HG03439 (cell line): ENCODE data around the gene ACTN4.

Experiments
- ATAC-seq: cut with Tn5 transposase; IDR thresholded peaks from one replicate; pipeline ENCODE4 v1.9.1; 2021; ENCODE audit warnings: mild to moderate bottlenecking, moderate library complexity; ENCODE audit not compliant: unreplicated experiment

The ACTN4 gene

DNA sequence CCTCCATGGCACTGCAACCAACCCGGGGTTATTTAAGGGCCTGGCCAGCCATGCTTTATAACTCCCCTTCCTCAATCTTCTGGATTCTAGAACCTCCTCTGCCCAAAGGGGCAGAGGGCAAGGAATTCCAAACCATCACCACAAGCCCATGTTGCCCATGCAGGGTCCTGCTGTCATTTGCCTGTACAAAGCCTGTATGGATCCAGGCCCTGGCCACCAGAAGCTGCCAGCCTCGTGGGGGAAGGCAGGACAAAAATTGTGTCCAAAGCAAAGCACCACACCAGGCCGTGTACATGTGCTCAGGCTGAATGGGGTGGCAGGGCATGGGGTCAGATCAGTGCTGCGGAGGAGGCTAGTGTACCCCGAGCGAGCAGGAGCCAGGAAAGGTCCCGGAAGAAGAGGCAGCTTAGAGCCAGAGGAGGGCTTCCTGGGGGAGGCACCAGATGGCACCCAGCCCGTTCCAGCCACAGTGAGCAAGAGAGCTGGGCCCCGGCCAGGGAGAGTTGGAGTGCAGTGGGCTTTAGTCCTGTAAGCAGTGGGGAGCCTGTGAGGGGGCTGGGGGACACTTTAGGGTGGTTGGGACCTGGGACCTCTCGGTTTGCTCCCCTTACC, 61.1 kb downstream of the ACTN4 start:
- ATAC-seq, result no peak

DNA sequence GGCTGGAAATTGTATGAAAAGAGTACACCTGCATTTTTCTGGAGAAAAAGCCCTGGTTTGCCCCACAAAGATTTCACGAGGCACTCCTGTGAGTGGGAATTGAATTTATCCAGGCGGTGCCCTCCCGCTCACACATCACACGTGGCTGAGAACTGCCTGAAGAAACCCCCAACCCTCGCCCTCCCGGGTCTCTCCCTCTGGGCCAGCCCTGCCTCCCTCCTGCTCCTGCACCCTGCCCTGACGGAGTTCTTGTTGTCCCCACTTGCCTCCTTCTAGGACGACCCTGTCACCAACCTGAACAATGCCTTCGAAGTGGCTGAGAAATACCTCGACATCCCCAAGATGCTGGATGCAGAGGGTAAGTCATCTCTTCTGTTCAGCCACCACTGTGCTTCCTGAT, 61.7 kb downstream of the ACTN4 start:
- ATAC-seq, result no peak

DNA sequence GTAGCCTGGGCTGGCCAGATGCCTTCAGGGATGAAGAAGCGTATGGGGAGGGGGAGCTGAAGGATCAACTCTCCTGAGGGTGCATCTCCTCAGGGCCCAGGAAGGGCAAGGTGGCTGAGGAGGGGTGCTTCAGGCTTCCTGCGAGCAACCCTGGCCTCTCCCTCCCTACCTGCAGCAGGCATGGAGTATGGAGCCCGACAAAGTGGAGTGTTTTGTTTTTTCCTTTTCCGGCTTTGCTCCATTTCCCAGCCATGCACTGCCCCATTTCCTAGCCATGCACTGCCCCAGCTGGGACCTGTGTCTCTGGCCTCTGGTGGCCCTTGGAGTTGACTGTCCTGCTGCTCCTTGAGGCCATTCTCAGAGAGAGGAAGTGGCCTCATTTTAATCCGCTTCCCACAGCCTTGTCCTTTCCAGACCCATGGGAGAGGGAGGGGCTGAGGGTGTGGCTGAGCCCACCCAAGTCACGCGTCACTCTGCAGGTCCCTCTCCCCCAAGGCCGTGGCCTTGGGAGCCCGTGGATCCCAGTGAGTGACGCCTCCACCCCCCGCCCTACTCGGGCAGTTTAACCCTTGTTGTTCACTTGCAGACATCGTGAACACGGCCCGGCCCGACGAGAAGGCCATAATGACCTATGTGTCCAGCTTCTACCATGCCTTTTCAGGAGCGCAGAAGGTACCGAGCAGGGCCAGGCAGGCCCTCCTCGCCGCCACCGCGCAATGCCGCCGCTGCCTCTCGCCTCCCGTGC, 62.4 kb downstream of the ACTN4 start:
- ATAC-seq, result no peak

DNA sequence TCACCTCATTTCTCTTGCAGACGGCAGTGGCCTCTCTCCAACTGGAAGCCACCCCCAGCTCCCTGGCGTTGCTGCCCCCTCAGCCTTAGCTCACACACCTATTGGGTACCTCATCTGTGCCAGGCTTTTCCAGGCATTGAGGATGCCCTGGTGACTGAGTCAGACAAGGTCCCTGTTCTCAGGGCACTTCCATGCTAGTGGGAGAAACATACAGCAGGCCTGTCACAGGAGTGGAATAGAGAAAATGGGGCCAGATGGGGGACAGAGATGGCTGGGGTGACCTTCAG, 62.9 kb downstream of the ACTN4 start:
- ATAC-seq, result no peak

DNA sequence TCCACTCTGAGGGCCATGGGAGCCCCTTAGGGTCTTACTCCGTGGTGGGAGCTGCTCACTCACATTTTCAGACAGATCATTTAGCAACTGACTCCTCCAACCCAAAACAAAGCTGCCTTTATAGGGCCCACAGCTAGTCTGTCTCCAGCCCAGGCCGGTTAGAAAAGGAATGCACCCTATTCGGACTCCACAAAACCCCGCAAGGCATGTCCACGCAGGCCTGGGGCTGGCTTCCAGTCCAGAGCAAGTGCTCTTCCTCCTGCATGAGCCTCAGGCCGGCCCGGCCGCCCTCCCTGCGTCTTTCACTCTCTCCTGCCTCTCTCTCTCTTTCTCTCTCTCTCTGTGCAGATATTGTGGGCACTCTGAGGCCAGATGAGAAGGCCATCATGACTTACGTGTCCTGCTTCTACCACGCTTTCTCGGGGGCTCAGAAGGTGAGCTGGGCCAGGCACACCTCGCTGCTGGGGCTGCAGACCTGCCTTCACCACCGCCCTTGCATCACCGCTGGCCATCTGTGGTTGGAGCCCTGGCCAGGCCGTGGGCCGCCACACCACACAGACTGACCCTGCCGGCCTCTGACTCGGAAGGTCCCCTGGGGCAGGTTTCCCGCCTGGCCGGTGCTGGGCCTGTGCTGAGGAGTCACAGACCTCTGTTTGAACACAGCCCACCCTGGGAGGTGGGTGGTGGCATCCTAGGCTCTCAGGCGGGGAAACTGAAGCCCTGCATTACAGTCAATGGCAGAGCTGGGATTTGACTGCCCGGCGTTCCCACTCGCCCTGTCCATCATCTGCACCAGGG, 63.7 kb downstream of the ACTN4 start:
- no peak for ATAC-seq

DNA sequence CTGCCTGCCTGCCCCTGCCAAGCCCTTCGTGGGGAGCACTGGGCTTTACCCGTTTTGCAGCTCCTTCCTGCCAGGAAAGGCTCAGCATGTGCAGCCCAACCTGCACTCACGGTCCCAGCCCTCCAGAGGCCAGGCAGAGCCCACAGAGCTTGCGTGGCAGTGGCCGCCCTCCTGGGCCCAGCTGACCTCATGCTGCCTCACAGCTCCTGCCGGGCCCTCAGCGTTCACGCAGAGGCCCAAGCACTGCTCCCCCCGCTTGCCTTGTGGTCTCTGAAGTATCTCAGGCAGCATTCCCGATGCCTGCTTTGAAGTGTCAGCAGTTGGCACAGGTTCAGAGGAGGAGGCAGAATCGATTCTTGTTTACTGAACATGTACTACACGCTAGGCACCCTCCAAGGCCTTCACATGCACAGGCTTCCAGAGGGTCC, 64.3 kb downstream of the ACTN4 start:
- ATAC-seq, result no peak

DNA sequence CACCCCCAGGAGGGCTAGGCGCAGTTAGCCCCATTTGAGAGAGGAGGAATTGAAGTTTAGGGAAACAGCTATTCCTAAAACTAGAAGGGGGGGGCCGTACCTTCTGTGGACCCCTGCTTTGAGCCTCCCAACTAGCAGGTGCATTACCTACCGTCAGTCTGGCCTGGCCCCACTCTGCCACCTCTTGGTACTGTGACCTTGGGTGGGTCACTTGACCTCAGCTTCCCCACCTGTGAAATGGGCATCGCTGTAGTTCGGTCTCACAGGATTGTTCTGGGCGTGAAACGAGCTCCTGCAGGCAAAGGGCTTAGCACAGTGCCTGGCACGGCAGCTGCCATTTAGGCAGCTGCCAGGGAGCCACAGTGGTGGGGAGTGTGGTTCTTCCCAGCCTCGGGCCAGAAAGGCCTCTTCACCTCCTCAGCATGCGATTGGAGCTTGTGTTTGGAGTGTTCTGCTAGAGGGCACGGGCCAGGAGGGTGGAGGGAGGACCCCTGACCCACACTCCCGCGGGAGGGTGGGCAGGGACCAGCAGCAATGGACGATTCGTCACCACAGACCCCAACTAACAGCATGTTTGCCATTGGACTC, 64.8 kb downstream of the ACTN4 start:
- ATAC-seq, result no peak

DNA sequence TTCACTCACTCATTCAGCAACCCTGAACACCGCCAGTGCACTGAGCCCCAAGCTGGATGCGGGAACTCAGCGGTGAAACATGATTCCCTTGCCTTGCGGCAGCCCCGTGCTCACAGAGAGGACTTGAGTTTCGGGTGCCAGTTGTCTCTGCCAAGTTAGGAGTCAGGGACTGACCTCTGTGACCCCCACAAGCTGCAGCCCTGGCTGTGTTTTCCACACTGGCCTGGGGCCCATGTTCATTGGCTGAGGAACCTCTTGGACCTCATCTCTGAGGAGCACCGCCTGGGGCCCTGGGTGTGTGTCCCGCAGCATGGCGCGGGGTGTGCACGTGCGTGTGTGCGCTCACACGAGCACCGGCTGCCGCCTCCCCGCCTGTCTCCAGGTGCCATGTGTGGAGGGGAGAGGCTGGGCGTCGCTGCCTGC, 65.8 kb downstream of the ACTN4 start:
- no peak for ATAC-seq

DNA sequence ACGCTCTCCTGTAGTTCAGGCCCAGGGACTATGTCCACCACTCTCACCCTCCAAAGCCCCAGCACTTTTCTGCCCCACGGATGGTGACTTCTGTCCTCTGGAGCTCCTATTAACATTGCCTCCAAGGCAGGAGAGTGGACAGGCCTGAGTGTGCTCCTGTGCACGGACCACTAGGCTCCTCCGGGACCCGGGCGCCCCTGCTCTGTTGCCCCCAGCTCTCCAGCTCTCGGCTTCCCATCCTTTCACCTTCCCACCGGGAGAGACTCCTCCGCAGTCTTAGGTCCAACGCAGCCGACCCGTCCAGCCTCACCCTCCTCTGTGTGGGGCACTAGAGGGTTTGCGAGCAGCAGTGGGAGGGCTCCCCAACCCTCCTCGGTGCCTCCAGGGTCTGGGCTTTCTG, 66.4 kb downstream of the ACTN4 start:
- no peak for ATAC-seq

DNA sequence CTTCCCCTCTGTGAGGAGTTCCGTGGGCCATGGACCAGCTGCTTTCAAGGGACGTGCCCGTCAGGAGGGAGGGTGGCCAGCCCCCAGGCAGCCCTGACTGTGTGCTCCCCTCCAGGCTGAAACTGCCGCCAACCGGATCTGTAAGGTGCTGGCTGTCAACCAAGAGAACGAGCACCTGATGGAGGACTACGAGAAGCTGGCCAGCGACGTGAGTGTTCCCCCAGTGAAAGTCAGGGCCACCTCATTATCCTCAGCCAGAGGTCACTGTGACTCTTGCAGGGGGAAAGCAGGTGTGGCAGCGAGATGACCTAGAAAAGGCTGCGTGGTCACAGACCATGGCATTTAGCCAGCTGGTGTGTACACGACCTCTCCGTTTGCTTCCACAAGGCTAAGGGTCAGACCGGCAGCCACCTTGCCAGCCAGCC, 66.9 kb downstream of the ACTN4 start:
- no peak for ATAC-seq

DNA sequence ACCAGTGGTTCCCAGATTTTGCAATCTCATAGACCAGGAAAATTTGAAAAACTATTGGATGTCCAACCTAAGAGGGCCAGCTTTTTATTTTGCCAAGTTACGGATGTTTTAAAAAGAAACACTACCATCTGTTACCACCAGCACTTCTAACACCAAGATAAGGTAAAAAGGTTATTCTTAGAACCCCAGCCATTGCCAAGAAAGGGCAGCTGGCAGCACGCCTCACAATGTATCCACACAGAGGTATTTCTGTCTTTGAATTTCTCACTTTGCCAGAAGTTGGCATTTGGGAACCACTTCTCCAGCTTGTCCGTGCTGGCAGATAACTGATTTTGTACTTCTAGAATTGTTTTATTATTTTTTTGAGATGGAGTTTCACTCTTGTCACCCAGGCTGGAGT, 68.1 kb downstream of the ACTN4 start:
- ATAC-seq, result no peak

DNA sequence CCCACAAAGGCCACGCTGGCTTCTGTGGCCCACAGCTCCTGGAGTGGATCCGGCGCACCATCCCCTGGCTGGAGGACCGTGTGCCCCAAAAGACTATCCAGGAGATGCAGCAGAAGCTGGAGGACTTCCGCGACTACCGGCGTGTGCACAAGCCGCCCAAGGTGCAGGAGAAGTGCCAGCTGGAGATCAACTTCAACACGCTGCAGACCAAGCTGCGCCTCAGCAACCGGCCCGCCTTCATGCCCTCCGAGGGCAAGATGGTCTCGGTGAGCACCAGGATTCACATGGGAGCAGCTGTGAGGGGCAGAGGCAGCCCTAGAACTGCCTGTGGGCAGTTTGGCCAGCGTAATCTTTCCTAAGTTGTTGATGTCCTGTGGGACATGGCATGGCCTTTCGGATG, 69.6 kb downstream of the ACTN4 start:
- ATAC-seq, result no peak

DNA sequence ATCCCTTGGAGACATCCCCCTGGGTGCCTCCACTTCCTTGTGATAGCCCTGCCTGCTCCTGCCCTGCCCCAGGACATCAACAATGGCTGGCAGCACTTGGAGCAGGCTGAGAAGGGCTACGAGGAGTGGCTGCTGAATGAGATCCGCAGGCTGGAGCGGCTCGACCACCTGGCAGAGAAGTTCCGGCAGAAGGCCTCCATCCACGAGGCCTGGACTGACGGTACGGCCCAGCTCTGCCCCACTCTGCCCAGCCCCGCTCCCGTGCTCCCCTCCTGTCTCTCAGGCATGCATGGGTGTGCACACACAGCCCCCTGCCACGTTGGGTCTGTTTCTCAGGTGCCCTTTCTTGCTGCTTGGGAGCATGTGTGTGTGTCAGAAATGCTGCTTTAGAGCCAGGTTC, 70.4 kb downstream of the ACTN4 start:
- ATAC-seq, result no peak

DNA sequence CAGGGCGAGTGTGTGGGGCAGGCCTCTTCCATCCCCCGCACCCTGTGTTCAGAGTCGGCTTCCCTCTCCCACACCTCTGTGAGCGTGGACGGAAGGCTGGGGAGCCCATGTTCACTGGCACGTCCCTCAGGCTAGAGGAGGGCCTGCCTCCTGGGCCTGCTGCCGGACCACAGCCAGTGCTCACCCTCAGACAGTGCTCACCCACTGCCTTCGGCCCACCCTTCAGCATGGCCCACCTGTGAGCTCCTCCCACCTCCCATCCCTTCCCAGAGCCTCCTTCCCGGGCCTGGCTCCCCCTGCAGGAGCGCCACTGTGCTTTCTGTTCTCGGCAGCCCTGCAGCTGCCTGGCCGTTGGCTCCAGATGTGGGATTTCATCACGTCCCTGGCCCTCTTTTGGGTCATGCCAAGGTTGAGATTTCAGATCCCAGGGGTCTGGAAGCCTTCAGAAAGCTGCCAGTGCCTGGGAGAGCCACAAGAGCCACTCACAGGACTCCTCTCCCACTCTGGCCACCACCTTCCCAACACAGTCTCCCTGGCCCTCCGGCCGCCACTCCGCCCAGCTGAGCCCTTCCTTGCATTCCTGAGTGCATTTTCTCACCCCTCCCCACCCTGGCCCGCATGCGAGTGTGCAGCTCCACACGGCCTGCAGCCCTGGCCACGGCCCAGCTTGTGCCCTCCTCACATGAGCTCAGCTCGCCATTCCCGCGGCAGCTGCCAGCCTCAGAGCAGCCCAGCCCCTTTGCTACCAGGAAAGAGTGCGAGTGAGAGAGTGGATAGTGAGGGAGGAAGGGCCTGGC, 71.5 kb downstream of the ACTN4 start:
- no peak for ATAC-seq

DNA sequence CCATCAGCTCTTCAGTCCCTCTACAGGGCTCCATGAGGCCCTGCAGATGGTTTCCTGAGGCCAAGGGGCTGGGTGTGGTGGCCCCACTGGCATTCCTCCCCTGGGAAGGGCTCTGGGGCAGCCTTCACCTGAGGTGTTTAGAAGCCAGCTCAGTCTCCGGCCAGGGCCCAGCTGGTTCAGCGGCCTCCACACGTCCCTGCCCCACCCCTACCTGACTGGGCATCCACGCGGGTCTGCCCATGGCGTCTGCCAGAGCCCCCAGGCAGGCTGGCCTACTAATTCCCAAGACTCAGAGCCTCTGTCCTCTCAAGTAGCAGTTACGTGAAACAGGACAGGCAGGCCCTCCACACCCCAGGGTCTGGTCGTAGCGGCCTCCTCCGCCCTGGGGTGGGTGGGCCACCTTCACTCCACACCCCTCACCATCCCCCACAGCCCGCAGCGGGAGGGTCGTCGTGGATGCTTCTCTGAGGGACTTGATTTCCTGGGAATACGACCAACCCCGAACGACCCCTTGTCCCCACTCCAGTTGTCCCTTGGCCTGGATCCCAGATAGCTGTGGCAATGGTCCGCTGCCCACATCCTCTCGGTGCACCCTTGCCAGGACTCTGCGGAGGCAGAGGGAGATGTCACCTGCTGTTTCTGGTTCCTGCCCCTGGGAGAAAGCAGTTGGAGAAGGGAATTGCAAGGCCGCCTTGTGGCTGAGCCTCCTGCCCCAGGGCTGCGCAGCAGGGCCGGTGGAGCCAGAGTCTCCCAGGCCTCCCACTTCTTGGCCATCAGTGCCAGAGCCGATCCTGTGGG, 72.5 kb downstream of the ACTN4 start:
- no peak for ATAC-seq

DNA sequence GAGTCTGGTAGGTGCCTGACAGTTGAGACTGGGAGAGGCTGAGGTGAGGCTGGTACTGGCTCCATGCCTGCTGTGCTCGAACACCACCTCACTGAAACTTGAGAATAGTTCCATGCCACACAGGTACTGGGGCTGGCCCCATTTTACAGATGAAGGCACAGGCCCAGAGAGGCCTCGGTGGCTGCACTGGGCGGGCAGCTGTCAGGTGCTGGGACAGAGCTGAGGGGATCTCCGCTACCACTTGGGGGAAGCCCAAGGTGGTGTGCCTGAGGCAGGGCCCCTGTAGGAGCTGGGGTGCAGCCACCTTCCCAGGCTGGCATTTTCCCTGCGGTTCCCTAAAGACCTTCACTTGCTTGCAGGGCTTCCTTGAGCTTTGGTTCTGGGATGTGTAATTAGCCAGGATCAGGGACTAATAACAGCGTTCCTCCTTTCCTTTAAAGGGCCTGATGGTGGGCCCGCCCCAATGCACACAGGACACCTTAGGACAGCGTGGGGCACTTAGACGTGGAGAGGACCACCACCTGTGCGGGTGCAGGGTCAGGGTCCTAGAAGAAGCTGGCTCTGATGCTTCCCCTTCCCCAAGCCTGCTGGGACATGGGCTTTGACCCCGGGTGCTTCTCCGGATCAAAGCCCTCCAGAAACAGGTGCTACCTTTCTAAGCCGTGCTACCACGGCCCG, 73.2 kb downstream of the ACTN4 start:
- ATAC-seq, result no peak

DNA sequence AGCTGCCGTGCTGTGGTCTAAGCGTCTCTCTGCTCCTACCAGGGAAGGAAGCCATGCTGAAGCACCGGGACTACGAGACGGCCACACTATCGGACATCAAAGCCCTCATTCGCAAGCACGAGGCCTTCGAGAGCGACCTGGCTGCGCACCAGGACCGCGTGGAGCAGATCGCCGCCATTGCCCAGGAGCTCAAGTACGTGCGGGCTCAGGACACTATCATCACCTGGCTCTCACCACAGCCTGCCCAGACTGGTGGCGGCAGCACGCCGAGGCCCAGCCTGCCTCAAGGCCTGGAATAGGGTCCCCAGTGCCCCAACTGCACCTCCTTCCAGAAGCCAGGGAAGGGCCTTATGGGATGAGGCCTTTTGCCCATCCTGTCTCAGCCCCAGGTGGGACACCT, 74.0 kb downstream of the ACTN4 start:
- ATAC-seq, result no peak

DNA sequence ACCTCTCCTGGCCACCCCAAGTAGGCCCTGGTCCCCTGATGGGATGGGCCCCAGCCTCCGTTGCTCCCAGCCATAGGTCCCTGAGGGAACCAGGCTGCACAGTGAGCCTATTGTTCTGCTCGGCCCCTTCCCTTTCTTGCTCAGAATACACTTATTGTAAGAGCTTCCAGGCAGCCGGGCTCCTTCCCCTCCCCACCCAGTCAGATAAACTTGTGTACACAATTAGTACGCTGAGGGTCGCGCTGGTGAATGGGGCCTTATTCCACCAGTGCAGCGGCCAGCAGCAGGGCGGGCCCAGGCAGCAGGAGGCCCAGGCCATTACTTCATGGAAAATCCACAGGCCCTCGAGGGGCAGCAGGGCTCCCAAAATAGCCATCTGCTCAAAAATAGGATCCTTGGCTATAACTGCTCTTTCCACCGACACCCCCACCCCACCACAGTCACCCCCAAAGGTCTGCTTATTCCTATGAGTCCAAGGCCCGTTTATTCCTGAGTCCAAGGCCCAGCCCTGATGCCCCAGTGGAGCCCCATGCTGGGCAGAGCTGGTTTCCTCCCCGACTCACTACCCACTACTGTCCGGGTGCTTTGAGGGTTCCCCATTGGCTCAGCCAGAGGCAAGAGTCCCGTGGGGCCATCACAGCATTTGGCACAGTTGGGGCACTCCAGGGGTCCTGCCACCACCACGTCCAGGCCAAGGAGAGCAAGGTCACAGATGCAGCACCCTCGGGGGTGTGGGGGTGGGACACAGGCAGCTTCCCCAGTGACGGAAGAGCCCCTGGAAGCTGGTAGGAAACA, 74.7 kb downstream of the ACTN4 start:
- no peak for ATAC-seq
